ENCODE results near the gene LIN7B. TPM values are rescaled to one million over a fixed set of nuclear protein-coding genes. Genes with fewer than 3 reads are reported as not detected.

The LIN7B gene
- polyA plus RNA-seq, 1 of the 3 experiments (the other 2 are of a cell fraction), result 20.8 TPM

GRCh38 chr19:49102303-49102702 is 11.9 kb upstream of the LIN7B start:
- H3K36me3 ChIP-seq (replicated peaks in 1 of 2; ENCODE audit: control insufficient read depth in 1 of 2, insufficient read depth in 2 of 2, low read length in 1 of 2), result peaks cover 51 to 79% of the 10 kb centered on the region in 2 experiments
- H3K4me2 ChIP-seq, result no peak overlapping the region

More at GRCh38 chr19:49102303-49102702, 11.9 kb upstream of the LIN7B start:
- ChIA-PET CTCF (interaction anchor here (1.3 kb wide), 1 partner anchor 15 kb away, joined by 4 read pairs; no protein-coding TSS in a partner anchor), POLR2A (no interaction called here)
- peaks cover 64% of the 10 kb centered on the region for H4K20me1 ChIP-seq (ENCODE audit: insufficient read depth)
- no peaks in the 10 kb centered on the region for H3K9me2 ChIP-seq
- DNase-seq, result no peak
- H3K79me2 ChIP-seq (ENCODE audit: insufficient read depth), result peaks cover 56% of the 10 kb centered on the region
- no peaks in the 10 kb centered on the region for H3K27me3 ChIP-seq (ENCODE audit: insufficient read depth)
- H3K4me1 ChIP-seq (ENCODE audit: control insufficient read depth in 1 of 2, insufficient read depth in 2 of 2, low read depth in 1 of 2, low read length in 1 of 2), result peaks cover 0 to 3% of the 10 kb centered on the region in 2 experiments; a peak in 1 of 4 replicates
- H3K27ac ChIP-seq (ENCODE audit: low read depth in 2 of 2, low read length in 1 of 2), result no peak overlapping the region
- no peak overlapping the region for H2AFZ ChIP-seq (ENCODE audit: low read depth)
- H3K4me3 ChIP-seq (ENCODE audit: low read depth in 2 of 2, low read length in 1 of 2), result no peak overlapping the region
- H3K9me3 ChIP-seq, result no peaks in the 10 kb centered on the region
- TF ChIP-seq RXRA (IDR thresholded peaks at IDR 0.05; ENCODE audit: borderline replicate concordance, low read depth), result no peak
- no peak for TF ChIP-seq IRF3 (IDR thresholded peaks at IDR 0.05; ENCODE audit: low read depth, low read length)
- no peak for TF ChIP-seq FOXJ3 (CRISPR knock-in tag; IDR thresholded peaks at IDR 0.05)
- no peak for TF ChIP-seq SMC3 (IDR thresholded peaks at IDR 0.05; ENCODE audit: low read depth, low read length)
- no peak for TF ChIP-seq SIN3A (IDR thresholded peaks at IDR 0.05; ENCODE audit: borderline replicate concordance, low read depth, low read length)
- no peak for TF ChIP-seq GATA2 (CRISPR knock-in tag; IDR thresholded peaks at IDR 0.05)
- TF ChIP-seq RCOR1 (IDR thresholded peaks at IDR 0.05; ENCODE audit: low read length), result no peak
- TF ChIP-seq GABPA (IDR thresholded peaks at IDR 0.05; ENCODE audit: low read depth), result no peak
- no peak for TF ChIP-seq PBX3 (IDR thresholded peaks at IDR 0.05)
- TF ChIP-seq, protein P1, sequence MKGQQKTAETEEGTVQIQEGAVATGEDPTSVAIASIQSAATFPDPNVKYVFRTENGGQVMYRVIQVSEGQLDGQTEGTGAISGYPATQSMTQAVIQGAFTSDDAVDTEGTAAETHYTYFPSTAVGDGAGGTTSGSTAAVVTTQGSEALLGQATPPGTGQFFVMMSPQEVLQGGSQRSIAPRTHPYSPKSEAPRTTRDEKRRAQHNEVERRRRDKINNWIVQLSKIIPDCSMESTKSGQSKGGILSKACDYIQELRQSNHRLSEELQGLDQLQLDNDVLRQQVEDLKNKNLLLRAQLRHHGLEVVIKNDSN (IDR thresholded peaks at IDR 0.05; ENCODE audit: borderline replicate concordance, low read depth), result no peak
- no peak for TF ChIP-seq NRF1 (IDR thresholded peaks at IDR 0.05; ENCODE audit: low read depth, low read length)
- no peak for TF ChIP-seq CTCF (IDR thresholded peaks at IDR 0.05)
- no peak for TF ChIP-seq TAF1 (IDR thresholded peaks at IDR 0.05; ENCODE audit: borderline replicate concordance, low read depth, low read length)
- TF ChIP-seq TCF12 (IDR thresholded peaks at IDR 0.05), result no peak
- no peak for TF ChIP-seq ELF1 (IDR thresholded peaks at IDR 0.05)
- TF ChIP-seq ZBTB33 (IDR thresholded peaks at IDR 0.05; ENCODE audit: borderline replicate concordance, low read depth), result no peak
- no peak for TF ChIP-seq MXI1 (IDR thresholded peaks at IDR 0.05; ENCODE audit: low read depth, low read length)
- TF ChIP-seq, protein P2, sequence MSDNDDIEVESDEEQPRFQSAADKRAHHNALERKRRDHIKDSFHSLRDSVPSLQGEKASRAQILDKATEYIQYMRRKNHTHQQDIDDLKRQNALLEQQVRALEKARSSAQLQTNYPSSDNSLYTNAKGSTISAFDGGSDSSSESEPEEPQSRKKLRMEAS (IDR thresholded peaks at IDR 0.05; ENCODE audit: low read depth), result no peak
- H3F3A ChIP-seq (replicated peaks; ENCODE audit: insufficient read depth), result peaks cover 53% of the 10 kb centered on the region
- whole genome bisulfite sequencing (ENCODE audit: low lambda C conversion rate), result 91% methylated on average over 12 of the region's 12 CpGs
- H3K9ac ChIP-seq, result no peak overlapping the region
